B cell (primary cell): ENCODE results near the gene ASAP3.

Experiments
- EZH2 ChIP-seq: IDR thresholded peaks from 2 replicates; pipeline ENCODE4 v1.6.1; 2012; ENCODE audit warnings: borderline replicate concordance, low read depth, mild to moderate bottlenecking, moderate library complexity, low read length; ENCODE audit not compliant: insufficient read depth, poor library complexity, severe bottlenecking
- TF ChIP-seq, protein P1 (sequence below): fragments of 200-600 bp; IDR thresholded peaks from one replicate; pipeline ENCODE4 v1.8.0; 2022; ENCODE audit warnings: antibody characterized with exemption, mild to moderate bottlenecking

DNA sequence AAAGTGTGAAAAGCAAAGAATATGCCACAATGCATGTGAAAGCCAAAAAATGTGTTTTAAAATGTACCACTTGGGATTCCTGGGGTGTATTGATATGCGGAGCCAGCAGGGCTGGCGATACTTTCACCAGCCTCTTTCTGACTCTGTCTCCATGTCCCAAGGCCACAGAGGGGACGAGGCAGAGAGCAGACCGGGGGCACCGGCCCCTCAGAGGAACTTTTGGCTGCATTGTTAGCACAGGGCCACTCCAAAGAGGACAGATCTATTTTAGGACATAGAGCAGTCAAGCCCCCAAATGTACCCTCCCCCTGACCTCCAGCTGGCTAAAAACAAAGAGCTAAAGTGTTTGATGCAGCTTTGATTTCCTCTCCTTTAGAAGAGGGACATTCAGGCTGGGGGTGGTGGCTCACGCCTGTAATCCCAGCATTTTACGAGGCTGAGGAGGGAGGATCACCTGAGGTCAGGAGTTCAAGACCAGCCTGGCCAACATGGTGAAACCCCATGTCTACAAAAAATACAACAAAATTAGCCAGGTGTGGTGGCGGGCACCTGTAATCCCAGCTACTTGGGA, 88.7 kb downstream of the ASAP3 start:
- no peak for TF ChIP-seq EZH2
- TF ChIP-seq, protein P1, sequence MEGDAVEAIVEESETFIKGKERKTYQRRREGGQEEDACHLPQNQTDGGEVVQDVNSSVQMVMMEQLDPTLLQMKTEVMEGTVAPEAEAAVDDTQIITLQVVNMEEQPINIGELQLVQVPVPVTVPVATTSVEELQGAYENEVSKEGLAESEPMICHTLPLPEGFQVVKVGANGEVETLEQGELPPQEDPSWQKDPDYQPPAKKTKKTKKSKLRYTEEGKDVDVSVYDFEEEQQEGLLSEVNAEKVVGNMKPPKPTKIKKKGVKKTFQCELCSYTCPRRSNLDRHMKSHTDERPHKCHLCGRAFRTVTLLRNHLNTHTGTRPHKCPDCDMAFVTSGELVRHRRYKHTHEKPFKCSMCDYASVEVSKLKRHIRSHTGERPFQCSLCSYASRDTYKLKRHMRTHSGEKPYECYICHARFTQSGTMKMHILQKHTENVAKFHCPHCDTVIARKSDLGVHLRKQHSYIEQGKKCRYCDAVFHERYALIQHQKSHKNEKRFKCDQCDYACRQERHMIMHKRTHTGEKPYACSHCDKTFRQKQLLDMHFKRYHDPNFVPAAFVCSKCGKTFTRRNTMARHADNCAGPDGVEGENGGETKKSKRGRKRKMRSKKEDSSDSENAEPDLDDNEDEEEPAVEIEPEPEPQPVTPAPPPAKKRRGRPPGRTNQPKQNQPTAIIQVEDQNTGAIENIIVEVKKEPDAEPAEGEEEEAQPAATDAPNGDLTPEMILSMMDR = no peak
